Gastroesophageal sphincter (tissue), 3 donors: ENCODE results near the gene C1QL1.

Experiments used
- CTCF ChIP-seq, 4 experiments: fragments of 200-600 bp in 2 of 4; fragments of 450-650 bp in 2 of 4; sonication (generic) in 1 of 4; IDR thresholded peaks; one replicate each; pipeline ENCODE4 v1.5.1; 2017 to 2019; ENCODE audit warnings: antibody characterized with exemption in 4 of 4, mild to moderate bottlenecking in 2 of 4, moderate library complexity in 2 of 4
- EP300 ChIP-seq: sonication (generic); formaldehyde crosslinking; IDR thresholded peaks from one replicate; pipeline ENCODE4 v1.6.1; 2017; ENCODE audit warnings: antibody characterized with exemption, mild to moderate bottlenecking
- POLR2A ChIP-seq, 2 donors: fragments of 450-650 bp; IDR thresholded peaks; one replicate each; pipeline ENCODE4 v1.6.1; 2017; ENCODE audit warnings: antibody characterized with exemption in 2 of 2, mild to moderate bottlenecking in 2 of 2, moderate library complexity in 1 of 2
- POLR2AphosphoS5 ChIP-seq: sonication (generic); formaldehyde crosslinking; IDR thresholded peaks from one replicate; pipeline ENCODE4 v1.6.1; 2017; ENCODE audit warnings: antibody characterized with exemption

GRCh38 chr17:44977814-44978550 is 9.9 kb upstream of the C1QL1 start:
- no peak for TF ChIP-seq CTCF (IDR thresholded peaks at IDR 0.05)
- no peak for TF ChIP-seq POLR2A (IDR thresholded peaks at IDR 0.05)
- TF ChIP-seq POLR2AphosphoS5, result no peak
- no peak for TF ChIP-seq EP300
